CD4-positive, alpha-beta T cell treated with Interleukin-2 at 100 ng/mL for 4 hours (primary cell): ENCODE measurements around the gene MCM8.

Experiments
- DNase-seq: peaks from one replicate; pipeline ENCODE4 v3.0.0-alpha.2; 2020; ENCODE audit warnings: low spot score

MCM8 gene

GRCh38 chr20:5950271-5951031 is at the start of gene MCM8, which contains the start of gene TRMT6:
MCM8 (plus strand) TSS chr20:5950652; CDS start chr20:5952016, 1,364 bp downstream.
TRMT6 (minus strand) TSS chr20:5950533; CDS start chr20:5950405, 128 bp downstream.
- peak; percentile 95 for DNase-seq

GRCh38 chr20:5900908-5901307 is 49.5 kb upstream of the MCM8 start:
- DNase-seq = no peak

GRCh38 chr20:5908981-5909380 is 41.5 kb upstream of the MCM8 start:
- DNase-seq = no peak

- no peak for DNase-seq
These were observed 40.3 kb upstream of the MCM8 start for GRCh38 chr20:5910186-5910585.

GRCh38 chr20:5913166-5913565 is 37.3 kb upstream of the MCM8 start:
- DNase-seq = no peak

GRCh38 chr20:5914859-5915258 is 35.6 kb upstream of the MCM8 start:
- DNase-seq = no peak

GRCh38 chr20:5918856-5919625 is 31.4 kb upstream of the MCM8 start:
- peak; percentile 64 for DNase-seq

- peak; percentile 25 for DNase-seq
These were observed 30.6 kb upstream of the MCM8 start for GRCh38 chr20:5919626-5920544.

- no peak for DNase-seq
These were observed 29.9 kb upstream of the MCM8 start for GRCh38 chr20:5920581-5920980.

- no peak for DNase-seq
These were observed 27.0 kb upstream of the MCM8 start for GRCh38 chr20:5923493-5923892.

GRCh38 chr20:5925551-5925950 is 24.9 kb upstream of the MCM8 start:
- DNase-seq = no peak

- no peak for DNase-seq
These were observed 22.5 kb upstream of the MCM8 start for GRCh38 chr20:5927749-5928462.

GRCh38 chr20:5928836-5929715 is 21.4 kb upstream of the MCM8 start:
- DNase-seq = no peak

- no peak for DNase-seq
These were observed 19.0 kb upstream of the MCM8 start for GRCh38 chr20:5931411-5931810.

GRCh38 chr20:5932796-5933195 is 17.7 kb upstream of the MCM8 start:
- DNase-seq = no peak

- DNase-seq = peak; percentile 46
These were observed 16.5 kb upstream of the MCM8 start for GRCh38 chr20:5933802-5934436.

- DNase-seq = no peak
These were observed 15.1 kb upstream of the MCM8 start for GRCh38 chr20:5935384-5935783.

GRCh38 chr20:5936238-5936637 is 14.2 kb upstream of the MCM8 start:
- DNase-seq = no peak

- DNase-seq = no peak
These were observed 11.9 kb upstream of the MCM8 start for GRCh38 chr20:5938456-5939029.

- DNase-seq = no peak
These were observed 4.5 kb upstream of the MCM8 start for GRCh38 chr20:5945963-5946362.
